H9 (cell line): ENCODE data around the gene TM9SF1. TPM values are rescaled to one million over a fixed set of nuclear protein-coding genes. Genes with fewer than 3 reads are reported as not detected.

ENCODE experiments used
- DNase-seq: peaks from one replicate; pipeline ENCODE4 v3.0.0-alpha.2; 2017
- H2AFZ ChIP-seq: one replicate; pipeline ENCODE4 v1.6.1; 2013; ENCODE audit warnings: mild to moderate bottlenecking, low read length, control low read depth, moderate library complexity
- H2AK5ac ChIP-seq: 2 replicates; pipeline ENCODE4 v1.6.1; 2013; ENCODE audit warnings: low read length, control low read depth, mixed read lengths; ENCODE audit not compliant: insufficient read length
- H2BK120ac ChIP-seq: one replicate; pipeline ENCODE4 v1.6.1; 2013; ENCODE audit warnings: low read depth, mild to moderate bottlenecking, low read length, control low read depth, inconsistent platforms; ENCODE audit not compliant: poor library complexity, severe bottlenecking
- H2BK12ac ChIP-seq: 2 replicates; pipeline ENCODE4 v1.6.1; 2013; ENCODE audit warnings: low read length, control low read depth, mixed read lengths, low read depth; ENCODE audit not compliant: insufficient read length
- H2BK15ac ChIP-seq: 2 replicates; pipeline ENCODE4 v1.6.1; 2013; ENCODE audit warnings: low read depth, low read length, control low read depth
- H2BK20ac ChIP-seq: one replicate; pipeline ENCODE4 v1.6.1; 2013; ENCODE audit warnings: low read depth, mild to moderate bottlenecking, low read length, control low read depth, inconsistent platforms; ENCODE audit not compliant: poor library complexity, severe bottlenecking
- H2BK5ac ChIP-seq: 2 replicates; pipeline ENCODE4 v1.6.1; 2013; ENCODE audit warnings: low read length, control low read depth, mixed read lengths; ENCODE audit not compliant: insufficient read length
- H3K14ac ChIP-seq: 2 replicates; pipeline ENCODE4 v1.6.1; 2013; ENCODE audit warnings: low read length, control low read depth; ENCODE audit not compliant: insufficient read depth
- H3K18ac ChIP-seq: 2 replicates; pipeline ENCODE4 v1.6.1; 2013; ENCODE audit warnings: low read depth, mild to moderate bottlenecking, mixed read lengths, low read length, control low read depth; ENCODE audit not compliant: insufficient read length
- H3K23ac ChIP-seq: 2 replicates; pipeline ENCODE4 v1.6.1; 2013; ENCODE audit warnings: low read length, control low read depth, mixed read lengths, low read depth; ENCODE audit not compliant: insufficient read length
- H3K23me2 ChIP-seq: 2 replicates; pipeline ENCODE4 v1.6.1; 2013; ENCODE audit warnings: low read depth, mild to moderate bottlenecking, mixed read lengths, low read length, control low read depth; ENCODE audit not compliant: insufficient read length, poor library complexity, severe bottlenecking
- H3K27ac ChIP-seq: 2 replicates; pipeline ENCODE4 v1.5.1; 2013; ENCODE audit warnings: low read length, control low read depth, mixed read lengths, low read depth; ENCODE audit not compliant: insufficient read length
- H3K27me3 ChIP-seq: 2 replicates; pipeline ENCODE4 v1.6.1; 2013; ENCODE audit warnings: low read length, control low read depth, inconsistent platforms; ENCODE audit not compliant: insufficient read depth
- H3K4ac ChIP-seq: 2 replicates; pipeline ENCODE4 v1.6.1; 2013; ENCODE audit warnings: low read depth, mild to moderate bottlenecking, control low read depth, inconsistent platforms, low read length, moderate library complexity
- H3K4me1 ChIP-seq: 2 replicates; pipeline ENCODE4 v1.6.1; 2013; ENCODE audit warnings: low read length, control low read depth, inconsistent platforms; ENCODE audit not compliant: insufficient read depth
- H3K4me2 ChIP-seq: 2 replicates; pipeline ENCODE4 v1.6.1; 2013; ENCODE audit warnings: low read length, control low read depth, mixed read lengths; ENCODE audit not compliant: insufficient read length, insufficient read depth
- H3K56ac ChIP-seq: 2 replicates; pipeline ENCODE4 v1.6.1; 2013; ENCODE audit warnings: low read depth, mild to moderate bottlenecking, mixed read lengths, low read length, control low read depth; ENCODE audit not compliant: insufficient read length
- H3K79me1 ChIP-seq: 2 replicates; pipeline ENCODE4 v1.6.1; 2013; ENCODE audit warnings: low read depth, mild to moderate bottlenecking, moderate library complexity, low read length, control low read depth, inconsistent platforms; ENCODE audit not compliant: insufficient read depth, poor library complexity, severe bottlenecking
- H3K79me2 ChIP-seq: 2 replicates; pipeline ENCODE4 v1.6.1; 2013; ENCODE audit warnings: low read length, control low read depth, inconsistent platforms; ENCODE audit not compliant: insufficient read depth
- H3K9ac ChIP-seq: 2 replicates; pipeline ENCODE4 v1.6.1; 2013; ENCODE audit warnings: low read length, control low read depth, mixed read lengths; ENCODE audit not compliant: insufficient read length; ENCODE audit errors: extremely low read depth
- H3K9me3 ChIP-seq: one replicate; pipeline ENCODE4 v1.6.1; 2013; ENCODE audit warnings: low read depth, low read length, inconsistent platforms; ENCODE audit not compliant: control insufficient read depth
- H3T11ph ChIP-seq: one replicate; pipeline ENCODE4 v1.6.1; 2013; ENCODE audit warnings: mild to moderate bottlenecking, low read length, control low read depth, inconsistent platforms
- H4K20me1 ChIP-seq: one replicate; pipeline ENCODE4 v1.6.1; 2013; ENCODE audit not compliant: control insufficient read depth, insufficient read length, insufficient read depth
- H4K5ac ChIP-seq: 2 replicates; pipeline ENCODE4 v1.6.1; 2013; ENCODE audit warnings: low read depth, mild to moderate bottlenecking, mixed read lengths, low read length, control low read depth; ENCODE audit not compliant: insufficient read length
- H4K8ac ChIP-seq: replicated peaks from 2 replicates; pipeline ENCODE4 v1.6.1; 2013; ENCODE audit warnings: low read length, control low read depth, mixed read lengths, low read depth; ENCODE audit not compliant: insufficient read length
- H4K91ac ChIP-seq: 2 replicates; pipeline ENCODE4 v1.6.1; 2013; ENCODE audit warnings: low read depth, mild to moderate bottlenecking, moderate library complexity, mixed read lengths, low read length, control low read depth; ENCODE audit not compliant: insufficient read length
- H3K27ac Mint-ChIP-seq, 3 experiments: 2 replicates in 2 of 3; 3 replicates in 1 of 3; pipeline ENCODE4 v1.8.0; 2020 to 2021; ENCODE audit warnings: mixed read lengths in 3 of 3, mild to moderate bottlenecking in 1 of 3, moderate library complexity in 1 of 3
- H3K27me3 Mint-ChIP-seq: 2 replicates; pipeline ENCODE4 v1.8.0; 2021; ENCODE audit warnings: low read depth, mild to moderate bottlenecking, moderate library complexity, mixed read lengths
- H3K36me3 Mint-ChIP-seq, 3 experiments: 2 replicates in 2 of 3; 3 replicates in 1 of 3; pipeline ENCODE4 v1.8.0; 2020 to 2021; ENCODE audit warnings: low read depth in 3 of 3, mixed read lengths in 3 of 3; ENCODE audit not compliant: insufficient read depth in 1 of 3
- H3K4me1 Mint-ChIP-seq, 2 experiments: 2 replicates each; pipeline ENCODE4 v1.8.0; 2020; ENCODE audit warnings: mixed read lengths in 2 of 2
- H3K4me3 Mint-ChIP-seq, 2 experiments: 2 replicates in 1 of 2; 3 replicates in 1 of 2; pipeline ENCODE4 v1.8.0; 2020 to 2021; ENCODE audit warnings: mild to moderate bottlenecking in 2 of 2, mixed read lengths in 2 of 2, moderate library complexity in 1 of 2
- H3K9me3 Mint-ChIP-seq, 2 experiments: 2 replicates in 1 of 2; 3 replicates in 1 of 2; pipeline ENCODE4 v1.8.0; 2020; ENCODE audit warnings: mild to moderate bottlenecking in 2 of 2, mixed read lengths in 2 of 2, moderate library complexity in 1 of 2
- CTCF ChIP-seq: fragments of 200-600 bp; sonication (generic); conservative IDR thresholded peaks from 3 replicates; pipeline ENCODE4 v1.8.0; 2021; ENCODE audit warnings: antibody characterized with exemption, mild to moderate bottlenecking
- WGBS: extraction: QIAGEN DNeasy Blood & Tissue Kit; methylation state at CpG from one replicate; pipeline ENCODE4 v1.1.7; 2013; ENCODE audit warnings: missing lambda C conversion rate, low lambda C conversion rate, mixed read lengths; ENCODE audit not compliant: insufficient read length; ENCODE audit errors: extremely low coverage; 5-methylcytosine and 5-hydroxymethylcytosine counted together
- total RNA-seq: library from RNA; stranded (reverse); gene quantifications from 2 replicates; pipeline ENCODE4 v1.2.1, GENCODE V29; 2021

TM9SF1 gene
- total RNA-seq, 1 experiment from 2014 or later, result 31.6 TPM

- DNase-seq, result no peak
- Histone ChIP-seq H3K27me3 (no peaks in the 10 kb centered on the region), H3K4me1 (no peaks in the 10 kb centered on the region; the same call in 1 of the 2 replicates), H3K4ac (no peak overlapping the region), H3K4me2 (no peak overlapping the region), H3K79me1 (peaks cover 4% of the 10 kb centered on the region), H2AK5ac (no peak overlapping the region), H3K18ac (no peak overlapping the region), H4K91ac (no peak overlapping the region), H2BK120ac (no peak overlapping the region), H3K9me3 (no peaks in the 10 kb centered on the region), H3K23ac (no peak overlapping the region), H2BK15ac (no peak overlapping the region), H3K56ac (no peak overlapping the region), H3K27ac (no peak overlapping the region), H2BK12ac (no peak overlapping the region), H2BK5ac (no peak overlapping the region), H3K23me2 (no peaks in the 10 kb centered on the region), H2BK20ac (no peak overlapping the region), H3K9ac (no peak overlapping the region), H3K14ac (no peak overlapping the region), H3K79me2 (no peaks in the 10 kb centered on the region), H2AFZ (no peak overlapping the region), H4K5ac (no peak overlapping the region), H4K8ac (no peak overlapping the region), H3T11ph (no peak overlapping the region), H4K20me1 (no peaks in the 10 kb centered on the region)
- Mint-ChIP-seq H3K36me3 (peaks cover 23 to 72% (median 60%) of the 10 kb centered on the region in 3 experiments), H3K27me3 (no peaks in the 10 kb centered on the region), H3K9me3 (no peaks in the 10 kb centered on the region), H3K4me1 (peaks cover 17 to 20% of the 10 kb centered on the region in 2 experiments), H3K4me3 (peak overlapping the region; percentile 94 to 95; a peak in 3 of 5 replicates), H3K27ac (peak overlapping the region in 2 of 3 experiments; percentile 37 to 63; a peak in 4 of 7 replicates)
- WGBS, result no CpG with 5 or more reads among the region's 9 CpGs
- no peak for TF ChIP-seq CTCF
Measured at GRCh38 chr14:24189460-24189859, 5.8 kb downstream of the TM9SF1 start.
